Lung (tissue), 12 donors: Measurements from ENCODE around the gene ADAM12. TPM values are rescaled to one million over a fixed set of nuclear protein-coding genes. Genes with fewer than 3 reads are reported as not detected.
A peak's percentile ranks its signal among the peaks of the same experiment; 100 is the strongest.

Experiments used
- ATAC-seq: fragments of 200-7000 bp; cut with Tn5 transposase; one replicate; pipeline ENCODE4 v1.9.1; 2020; ENCODE audit warnings: moderate number of reproducible peaks; ENCODE audit not compliant: insufficient read depth, low FRiP score
- DNase-seq, 3 donors: peaks; one replicate each; pipeline ENCODE4 v3.0.0-alpha.2; 2013 to 2017
- H3K27ac ChIP-seq, 2 donors: one replicate each; pipeline ENCODE4 v1.5.1; 2013; ENCODE audit warnings: mild to moderate bottlenecking in 2 of 2, moderate library complexity in 2 of 2, control low read depth in 1 of 2, inconsistent platforms in 1 of 2, low read depth in 1 of 2, low read length in 1 of 2
- H3K27me3 ChIP-seq, 3 donors: one replicate each; pipeline ENCODE4 v1.5.1; 2013; ENCODE audit warnings: low read length in 2 of 3; ENCODE audit not compliant: control insufficient read depth in 3 of 3, insufficient read depth in 3 of 3
- H3K36me3 ChIP-seq, 4 donors: one replicate each; pipeline ENCODE4 v1.5.1; 2013; ENCODE audit warnings: low read length in 4 of 4, mild to moderate bottlenecking in 1 of 4, moderate library complexity in 1 of 4; ENCODE audit not compliant: control insufficient read depth in 4 of 4, insufficient read depth in 4 of 4
- H3K4me1 ChIP-seq, 5 donors: one replicate each; pipeline ENCODE4 v1.5.1; 2013; ENCODE audit warnings: low read length in 5 of 5, mild to moderate bottlenecking in 2 of 5, moderate library complexity in 1 of 5; ENCODE audit not compliant: control insufficient read depth in 5 of 5, insufficient read depth in 5 of 5
- H3K4me3 ChIP-seq: one replicate; pipeline ENCODE4 v1.5.1; 2013; ENCODE audit warnings: mild to moderate bottlenecking, control low read depth, moderate library complexity
- H3K9ac ChIP-seq, 2 donors: one replicate each; pipeline ENCODE4 v1.5.1; 2013; ENCODE audit warnings: low read length in 2 of 2, control low read depth in 1 of 2; ENCODE audit not compliant: insufficient read depth in 1 of 2
- H3K9me3 ChIP-seq, 4 donors: one replicate each; pipeline ENCODE4 v1.5.1; 2013; ENCODE audit warnings: low read length in 3 of 4, mild to moderate bottlenecking in 1 of 4, moderate library complexity in 1 of 4; ENCODE audit not compliant: control insufficient read depth in 4 of 4, insufficient read depth in 3 of 4
- WGBS, 2 donors: extraction: QIAGEN DNeasy Blood & Tissue Kit; methylation state at CpG; one replicate each; pipeline ENCODE4 v1.1.7; 2013; 5-methylcytosine and 5-hydroxymethylcytosine counted together
- polyA plus RNA-seq, 2 donors: library from polyadenylated mRNA; stranded (reverse); fragments of 200-250 nt; gene quantifications; one replicate each; pipeline ENCODE4 v1.2.1, GENCODE V29; 2013
- total RNA-seq, 2 donors: library from RNA; depleted of rRNA in 1 of 2; stranded (reverse); fragments of >200 nt in 1 of 2; gene quantifications; one replicate each; pipeline ENCODE4 v1.2.1, GENCODE V29; 2014 to 2021
- TF ChIP-seq, protein P1 (sequence below): IDR thresholded peaks from 2 replicates; pipeline ENCODE4 v1.5.1; 2012; ENCODE audit warnings: mild to moderate bottlenecking; ENCODE audit errors: control extremely low read depth, extremely low read depth
- donor health status: control.
- donor health status: control.
- donor health status: Bipolar disorder and iron deficiency.
- donor health status: healthy.
- donor health status: DM: yes; HTN: yes; CAD: no.

ADAM12 gene
- total and polyA plus RNA-seq, 4 donors, result 0.16 to 5.8 (median 0.85) TPM

- no peak overlapping the region for H3K4me3 ChIP-seq
- H3K36me3 ChIP-seq, result peaks cover 0 to 6% (median 0%) of the 10 kb centered on the region in 4 donors
- 85% methylated on average over 4 of the region's 4 CpGs for WGBS, 2 donors
- no peak overlapping the region for H3K27ac ChIP-seq
- H3K9ac ChIP-seq, result no peak overlapping the region
- no peak for DNase-seq
- TF ChIP-seq, protein P1, sequence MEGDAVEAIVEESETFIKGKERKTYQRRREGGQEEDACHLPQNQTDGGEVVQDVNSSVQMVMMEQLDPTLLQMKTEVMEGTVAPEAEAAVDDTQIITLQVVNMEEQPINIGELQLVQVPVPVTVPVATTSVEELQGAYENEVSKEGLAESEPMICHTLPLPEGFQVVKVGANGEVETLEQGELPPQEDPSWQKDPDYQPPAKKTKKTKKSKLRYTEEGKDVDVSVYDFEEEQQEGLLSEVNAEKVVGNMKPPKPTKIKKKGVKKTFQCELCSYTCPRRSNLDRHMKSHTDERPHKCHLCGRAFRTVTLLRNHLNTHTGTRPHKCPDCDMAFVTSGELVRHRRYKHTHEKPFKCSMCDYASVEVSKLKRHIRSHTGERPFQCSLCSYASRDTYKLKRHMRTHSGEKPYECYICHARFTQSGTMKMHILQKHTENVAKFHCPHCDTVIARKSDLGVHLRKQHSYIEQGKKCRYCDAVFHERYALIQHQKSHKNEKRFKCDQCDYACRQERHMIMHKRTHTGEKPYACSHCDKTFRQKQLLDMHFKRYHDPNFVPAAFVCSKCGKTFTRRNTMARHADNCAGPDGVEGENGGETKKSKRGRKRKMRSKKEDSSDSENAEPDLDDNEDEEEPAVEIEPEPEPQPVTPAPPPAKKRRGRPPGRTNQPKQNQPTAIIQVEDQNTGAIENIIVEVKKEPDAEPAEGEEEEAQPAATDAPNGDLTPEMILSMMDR, result no peak
- peaks cover 0 to 2% (median 0%) of the 10 kb centered on the region in 4 donors for H3K9me3 ChIP-seq
- H3K4me1 ChIP-seq, result peaks cover 0 to 25% (median 3%) of the 10 kb centered on the region in 5 donors
- no peaks in the 10 kb centered on the region for H3K27me3 ChIP-seq
- no peak for ATAC-seq
These were observed 134.7 kb downstream of the ADAM12 start for GRCh38 chr10:126253611-126253998.

- TF ChIP-seq, protein P1, result no peak
- Histone ChIP-seq H3K27me3 (no peaks in the 10 kb centered on the region), H3K27ac (no peak overlapping the region), H3K36me3 (peaks cover 0 to 6% (median 0%) of the 10 kb centered on the region in 4 donors), H3K9me3 (peaks cover 0 to 2% (median 0%) of the 10 kb centered on the region in 4 donors), H3K4me3 (no peak overlapping the region), H3K9ac (no peak overlapping the region), H3K4me1 (peaks cover 0 to 25% (median 6%) of the 10 kb centered on the region in 5 donors)
- 60 to 64% methylated on average over 9 of the region's 9 CpGs for WGBS, 2 donors
- peak in 2 of 3 donors; percentile 51 to 68 for DNase-seq
- peak; percentile 65 for ATAC-seq
These were observed 135.2 kb downstream of the ADAM12 start for GRCh38 chr10:126252884-126253610.

- DNase-seq, result no peak
- TF ChIP-seq, protein P1, result no peak
- Histone ChIP-seq H3K9ac (no peak overlapping the region), H3K27me3 (no peaks in the 10 kb centered on the region), H3K27ac (no peak overlapping the region), H3K36me3 (peaks cover 0 to 6% (median 0%) of the 10 kb centered on the region in 4 donors), H3K4me1 (peaks cover 0 to 27% (median 12%) of the 10 kb centered on the region in 5 donors), H3K9me3 (peaks cover 0 to 2% (median 0%) of the 10 kb centered on the region in 4 donors), H3K4me3 (no peak overlapping the region)
- WGBS, 2 donors, result 93 to 94% methylated on average over 1 of the region's 1 CpG
- no peak for ATAC-seq
These were observed 136.4 kb downstream of the ADAM12 start for GRCh38 chr10:126251778-126252407.
